ENCODE data around the gene WNK3. TPM values are rescaled to one million over a fixed set of nuclear protein-coding genes. Genes with fewer than 3 reads are reported as not detected.

Gene WNK3
- polyA plus RNA-seq, 1 of the 3 experiments (the other 2 are of a cell fraction) = 0.54 TPM

DNA sequence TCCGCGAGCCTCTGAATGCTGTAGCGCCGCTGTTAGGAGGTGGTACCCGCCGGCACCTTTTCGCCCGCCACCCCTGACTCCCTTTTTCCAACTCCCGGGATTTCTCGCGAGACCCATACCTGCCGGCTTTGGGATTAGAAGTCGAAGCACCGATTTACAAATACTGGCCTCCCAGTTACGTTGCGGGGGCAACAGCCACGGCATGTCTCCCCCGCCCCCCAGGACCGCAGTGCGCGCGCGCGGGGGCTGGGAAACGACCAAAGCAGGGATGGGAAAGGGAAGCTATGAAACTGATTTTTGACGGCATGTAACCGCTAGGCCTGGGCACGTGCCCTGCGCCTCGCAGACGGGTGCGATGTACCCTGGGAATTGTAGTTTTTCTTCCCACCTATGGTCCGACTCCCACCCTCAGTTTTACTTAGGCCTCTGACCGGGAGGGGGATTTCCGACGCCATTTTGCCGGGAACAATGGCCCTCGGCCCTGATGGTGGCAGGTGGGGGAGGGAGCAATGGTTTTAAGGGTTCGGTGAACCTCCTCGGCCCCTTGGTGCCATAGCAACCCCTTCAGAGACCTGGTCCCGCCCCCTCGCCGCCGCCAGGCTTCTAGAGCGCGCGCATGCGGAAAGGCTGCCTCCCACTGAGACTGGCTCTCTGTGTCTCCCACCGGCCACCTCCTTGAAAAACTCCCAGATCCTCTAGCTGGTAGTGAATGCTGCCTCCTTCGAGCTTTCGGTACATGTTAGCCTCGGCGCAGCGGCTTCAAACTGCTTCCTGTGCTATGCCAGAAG, 772 bp upstream of the WNK3 start:
- Histone ChIP-seq H3K9ac (peak overlapping the region; percentile 48; the same call in 1 of the 2 replicates), H3K27me3 (ENCODE audit: insufficient read depth) (no peaks in the 10 kb centered on the region; the same call in 1 of the 2 replicates), H4K20me1 (ENCODE audit: insufficient read depth) (no peaks in the 10 kb centered on the region), H2AFZ (ENCODE audit: low read depth) (peak overlapping the region; percentile 88; the same call in 1 of the 2 replicates), H3F3A (replicated peaks; ENCODE audit: insufficient read depth) (no peaks in the 10 kb centered on the region), H3K9me3 (no peaks in the 10 kb centered on the region), H3K79me2 (ENCODE audit: insufficient read depth) (0 out of 2 replicates have a peak, but pooled peaks cover 3% of the 10 kb centered on the region), H3K27ac (ENCODE audit: low read depth in 2 of 2, low read length in 1 of 2) (peak overlapping the region; percentile 80 to 91), H3K36me3 (replicated peaks in 1 of 2; ENCODE audit: control insufficient read depth in 1 of 2, insufficient read depth in 2 of 2, low read length in 1 of 2) (no peaks in the 10 kb centered on the region), H3K9me2 (no peaks in the 10 kb centered on the region), H3K4me2 (peak overlapping the region; percentile 71; the same call in 1 of the 2 replicates), H3K4me3 (ENCODE audit: low read depth in 2 of 2, low read length in 1 of 2) (peak overlapping the region; percentile 36 to 49), H3K4me1 (ENCODE audit: control insufficient read depth in 1 of 2, insufficient read depth in 2 of 2, low read depth in 1 of 2, low read length in 1 of 2) (no peaks in the 10 kb centered on the region; a peak in 1 of 4 replicates)
- WGBS (ENCODE audit: low lambda C conversion rate) = 31% methylated on average over 41 of the region's 54 CpGs
- DNase-seq = peak; percentile 71
- CTCF ChIA-PET = no interaction called here
- POLR2A ChIA-PET = interaction anchor here (0.6 kb wide), 1 partner anchor 675 kb away, joined by 3 read pairs; no protein-coding TSS in a partner anchor
- TF ChIP-seq GABPA (IDR thresholded peaks at IDR 0.05; ENCODE audit: low read depth) (no peak), FOSL2 (IDR thresholded peaks at IDR 0.05; ENCODE audit: borderline replicate concordance, low read depth) (no peak), RFX5 (IDR thresholded peaks at IDR 0.05; ENCODE audit: low read length) (no peak), RAD21 (IDR thresholded peaks at IDR 0.05; ENCODE audit: low read length) (no peak), JUND (IDR thresholded peaks at IDR 0.05) (no peak), TCF12 (IDR thresholded peaks at IDR 0.05) (no peak), SMC3 (IDR thresholded peaks at IDR 0.05; ENCODE audit: low read depth, low read length) (no peak), RXRA (IDR thresholded peaks at IDR 0.05; ENCODE audit: borderline replicate concordance, low read depth) (no peak), CHD2 (IDR thresholded peaks at IDR 0.05; ENCODE audit: low read length, partially characterized antibody) (peak; percentile 98), GATA2 (CRISPR knock-in tag; IDR thresholded peaks at IDR 0.05) (no peak), NFIC (IDR thresholded peaks at IDR 0.05; ENCODE audit: borderline replicate concordance) (no peak), TEAD4 (IDR thresholded peaks at IDR 0.05; ENCODE audit: borderline replicate concordance, insufficient read depth) (no peak), ELF1 (IDR thresholded peaks at IDR 0.05) (no peak), NRF1 (IDR thresholded peaks at IDR 0.05; ENCODE audit: low read depth, low read length) (peak; percentile 68), MEF2A (IDR thresholded peaks at IDR 0.05; ENCODE audit: borderline replicate concordance, low read depth) (no peak), FOXM1 (IDR thresholded peaks at IDR 0.05; ENCODE audit: low read depth) (no peak), EP300 (IDR thresholded peaks at IDR 0.05; ENCODE audit: borderline replicate concordance in 1 of 2, low read depth in 1 of 2, low read length in 1 of 2) (no peak), RCOR1 (IDR thresholded peaks at IDR 0.05; ENCODE audit: low read length) (no peak), YY1 (IDR thresholded peaks at IDR 0.05; ENCODE audit: low read depth) (peak; percentile 27; the same call in 1 of the 2 replicates)
- TF ChIP-seq, protein P1, sequence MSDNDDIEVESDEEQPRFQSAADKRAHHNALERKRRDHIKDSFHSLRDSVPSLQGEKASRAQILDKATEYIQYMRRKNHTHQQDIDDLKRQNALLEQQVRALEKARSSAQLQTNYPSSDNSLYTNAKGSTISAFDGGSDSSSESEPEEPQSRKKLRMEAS (IDR thresholded peaks at IDR 0.05; ENCODE audit: low read depth) = peak; percentile 99
- TF ChIP-seq, protein P2, sequence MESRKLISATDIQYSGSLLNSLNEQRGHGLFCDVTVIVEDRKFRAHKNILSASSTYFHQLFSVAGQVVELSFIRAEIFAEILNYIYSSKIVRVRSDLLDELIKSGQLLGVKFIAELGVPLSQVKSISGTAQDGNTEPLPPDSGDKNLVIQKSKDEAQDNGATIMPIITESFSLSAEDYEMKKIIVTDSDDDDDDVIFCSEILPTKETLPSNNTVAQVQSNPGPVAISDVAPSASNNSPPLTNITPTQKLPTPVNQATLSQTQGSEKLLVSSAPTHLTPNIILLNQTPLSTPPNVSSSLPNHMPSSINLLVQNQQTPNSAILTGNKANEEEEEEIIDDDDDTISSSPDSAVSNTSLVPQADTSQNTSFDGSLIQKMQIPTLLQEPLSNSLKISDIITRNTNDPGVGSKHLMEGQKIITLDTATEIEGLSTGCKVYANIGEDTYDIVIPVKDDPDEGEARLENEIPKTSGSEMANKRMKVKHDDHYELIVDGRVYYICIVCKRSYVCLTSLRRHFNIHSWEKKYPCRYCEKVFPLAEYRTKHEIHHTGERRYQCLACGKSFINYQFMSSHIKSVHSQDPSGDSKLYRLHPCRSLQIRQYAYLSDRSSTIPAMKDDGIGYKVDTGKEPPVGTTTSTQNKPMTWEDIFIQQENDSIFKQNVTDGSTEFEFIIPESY (IDR thresholded peaks at IDR 0.05; ENCODE audit: borderline replicate concordance, low read depth) = peak; percentile 94
- TF ChIP-seq, protein P3, sequence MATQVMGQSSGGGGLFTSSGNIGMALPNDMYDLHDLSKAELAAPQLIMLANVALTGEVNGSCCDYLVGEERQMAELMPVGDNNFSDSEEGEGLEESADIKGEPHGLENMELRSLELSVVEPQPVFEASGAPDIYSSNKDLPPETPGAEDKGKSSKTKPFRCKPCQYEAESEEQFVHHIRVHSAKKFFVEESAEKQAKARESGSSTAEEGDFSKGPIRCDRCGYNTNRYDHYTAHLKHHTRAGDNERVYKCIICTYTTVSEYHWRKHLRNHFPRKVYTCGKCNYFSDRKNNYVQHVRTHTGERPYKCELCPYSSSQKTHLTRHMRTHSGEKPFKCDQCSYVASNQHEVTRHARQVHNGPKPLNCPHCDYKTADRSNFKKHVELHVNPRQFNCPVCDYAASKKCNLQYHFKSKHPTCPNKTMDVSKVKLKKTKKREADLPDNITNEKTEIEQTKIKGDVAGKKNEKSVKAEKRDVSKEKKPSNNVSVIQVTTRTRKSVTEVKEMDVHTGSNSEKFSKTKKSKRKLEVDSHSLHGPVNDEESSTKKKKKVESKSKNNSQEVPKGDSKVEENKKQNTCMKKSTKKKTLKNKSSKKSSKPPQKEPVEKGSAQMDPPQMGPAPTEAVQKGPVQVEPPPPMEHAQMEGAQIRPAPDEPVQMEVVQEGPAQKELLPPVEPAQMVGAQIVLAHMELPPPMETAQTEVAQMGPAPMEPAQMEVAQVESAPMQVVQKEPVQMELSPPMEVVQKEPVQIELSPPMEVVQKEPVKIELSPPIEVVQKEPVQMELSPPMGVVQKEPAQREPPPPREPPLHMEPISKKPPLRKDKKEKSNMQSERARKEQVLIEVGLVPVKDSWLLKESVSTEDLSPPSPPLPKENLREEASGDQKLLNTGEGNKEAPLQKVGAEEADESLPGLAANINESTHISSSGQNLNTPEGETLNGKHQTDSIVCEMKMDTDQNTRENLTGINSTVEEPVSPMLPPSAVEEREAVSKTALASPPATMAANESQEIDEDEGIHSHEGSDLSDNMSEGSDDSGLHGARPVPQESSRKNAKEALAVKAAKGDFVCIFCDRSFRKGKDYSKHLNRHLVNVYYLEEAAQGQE (IDR thresholded peaks at IDR 0.05; ENCODE audit: low read depth, low read length) = no peak
- TF ChIP-seq, protein P4, sequence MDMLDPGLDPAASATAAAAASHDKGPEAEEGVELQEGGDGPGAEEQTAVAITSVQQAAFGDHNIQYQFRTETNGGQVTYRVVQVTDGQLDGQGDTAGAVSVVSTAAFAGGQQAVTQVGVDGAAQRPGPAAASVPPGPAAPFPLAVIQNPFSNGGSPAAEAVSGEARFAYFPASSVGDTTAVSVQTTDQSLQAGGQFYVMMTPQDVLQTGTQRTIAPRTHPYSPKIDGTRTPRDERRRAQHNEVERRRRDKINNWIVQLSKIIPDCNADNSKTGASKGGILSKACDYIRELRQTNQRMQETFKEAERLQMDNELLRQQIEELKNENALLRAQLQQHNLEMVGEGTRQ (IDR thresholded peaks at IDR 0.05; ENCODE audit: borderline replicate concordance, low read depth, low read length) = no peak
- TF ChIP-seq, protein P5, sequence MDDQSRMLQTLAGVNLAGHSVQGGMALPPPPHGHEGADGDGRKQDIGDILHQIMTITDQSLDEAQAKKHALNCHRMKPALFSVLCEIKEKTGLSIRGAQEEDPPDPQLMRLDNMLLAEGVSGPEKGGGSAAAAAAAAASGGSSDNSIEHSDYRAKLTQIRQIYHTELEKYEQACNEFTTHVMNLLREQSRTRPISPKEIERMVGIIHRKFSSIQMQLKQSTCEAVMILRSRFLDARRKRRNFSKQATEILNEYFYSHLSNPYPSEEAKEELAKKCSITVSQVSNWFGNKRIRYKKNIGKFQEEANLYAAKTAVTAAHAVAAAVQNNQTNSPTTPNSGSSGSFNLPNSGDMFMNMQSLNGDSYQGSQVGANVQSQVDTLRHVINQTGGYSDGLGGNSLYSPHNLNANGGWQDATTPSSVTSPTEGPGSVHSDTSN (IDR thresholded peaks at IDR 0.05) = no peak
- TF ChIP-seq, protein P6, sequence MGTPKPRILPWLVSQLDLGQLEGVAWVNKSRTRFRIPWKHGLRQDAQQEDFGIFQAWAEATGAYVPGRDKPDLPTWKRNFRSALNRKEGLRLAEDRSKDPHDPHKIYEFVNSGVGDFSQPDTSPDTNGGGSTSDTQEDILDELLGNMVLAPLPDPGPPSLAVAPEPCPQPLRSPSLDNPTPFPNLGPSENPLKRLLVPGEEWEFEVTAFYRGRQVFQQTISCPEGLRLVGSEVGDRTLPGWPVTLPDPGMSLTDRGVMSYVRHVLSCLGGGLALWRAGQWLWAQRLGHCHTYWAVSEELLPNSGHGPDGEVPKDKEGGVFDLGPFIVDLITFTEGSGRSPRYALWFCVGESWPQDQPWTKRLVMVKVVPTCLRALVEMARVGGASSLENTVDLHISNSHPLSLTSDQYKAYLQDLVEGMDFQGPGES (IDR thresholded peaks at IDR 0.05; ENCODE audit: low read depth, low read length) = no peak
